GM18519 (cell line): ENCODE data around the gene ST8SIA3.
"Not testable (repeated sequence)": the region's sequence is repeated elsewhere in the genome, so short reads cannot be mapped to it uniquely, and the experiment has no call there.

ENCODE experiments used
- ATAC-seq: cut with Tn5 transposase; IDR thresholded peaks from one replicate; pipeline ENCODE4 v1.9.1; 2021; ENCODE audit warnings: mild to moderate bottlenecking, moderate library complexity; ENCODE audit not compliant: unreplicated experiment, low FRiP score

ST8SIA3 gene

GRCh38 chr18:57362714-57363113, 10.4 kb downstream of the ST8SIA3 start:
- ATAC-seq = no peak

GRCh38 chr18:57364460-57364859, 12.1 kb downstream of the ST8SIA3 start:
- no peak for ATAC-seq

GRCh38 chr18:57366528-57367081, 14.2 kb downstream of the ST8SIA3 start:
- no peak for ATAC-seq

GRCh38 chr18:57372444-57372843, 20.1 kb downstream of the ST8SIA3 start:
- ATAC-seq = no peak

- no peak for ATAC-seq
Measured at GRCh38 chr18:57373017-57373416, 20.7 kb downstream of the ST8SIA3 start.

- ATAC-seq = no peak
Measured at GRCh38 chr18:57376503-57376902, 24.1 kb downstream of the ST8SIA3 start.

GRCh38 chr18:57389271-57389670, 36.9 kb downstream of the ST8SIA3 start:
- no peak for ATAC-seq

- ATAC-seq = no peak
Measured at GRCh38 chr18:57390044-57390443, 37.7 kb downstream of the ST8SIA3 start.

GRCh38 chr18:57394749-57395148, 42.4 kb downstream of the ST8SIA3 start:
- not testable (repeated sequence) for ATAC-seq

- not testable (repeated sequence) for ATAC-seq
Measured at GRCh38 chr18:57396831-57397230, 44.5 kb downstream of the ST8SIA3 start.

- ATAC-seq = no peak
Measured at GRCh38 chr18:57397440-57398132, 45.2 kb downstream of the ST8SIA3 start.

GRCh38 chr18:57404345-57404744, 52.0 kb downstream of the ST8SIA3 start:
- ATAC-seq = no peak

- ATAC-seq = no peak
Measured at GRCh38 chr18:57409650-57410049, 57.3 kb downstream of the ST8SIA3 start.

GRCh38 chr18:57410749-57411148, 58.4 kb downstream of the ST8SIA3 start:
- ATAC-seq = no peak

GRCh38 chr18:57416542-57416941, 64.2 kb downstream of the ST8SIA3 start:
- ATAC-seq = no peak
